Lower leg skin (tissue), 4 donors: ENCODE data around the gene NPTN. TPM values are rescaled to one million over a fixed set of nuclear protein-coding genes. Genes with fewer than 3 reads are reported as not detected.

Source experiments
- DNase-seq, 2 donors: peaks; one replicate each; pipeline ENCODE4 v3.0.0-alpha.2; 2019; ENCODE audit warnings: low spot score in 2 of 2
- H3K4me3 ChIP-seq: fragments of 200-600 bp; sonication (generic); 2 replicates; pipeline ENCODE4 v1.5.1; 2017; ENCODE audit warnings: mild to moderate bottlenecking, low read depth; ENCODE audit not compliant: poor library complexity, severe bottlenecking
- CTCF ChIP-seq, 3 donors: fragments of 450-650 bp; IDR thresholded peaks; one replicate each; pipeline ENCODE4 v1.5.1; 2016; ENCODE audit warnings: antibody characterized with exemption in 3 of 3, mild to moderate bottlenecking in 3 of 3, moderate library complexity in 2 of 3
- POLR2A ChIP-seq, 2 donors: fragments of 450-650 bp; IDR thresholded peaks; one replicate each; pipeline ENCODE4 v1.6.1; 2016 to 2017; ENCODE audit warnings: antibody characterized with exemption in 2 of 2, mild to moderate bottlenecking in 1 of 2, moderate library complexity in 1 of 2
- WGBS, 2 donors: methylation state at CpG; one replicate each; pipeline ENCODE4 v1.1.5; 2018; 5-methylcytosine and 5-hydroxymethylcytosine counted together
- intact Hi-C: fragments of 100-400 bp; cut with DNase I; formaldehyde crosslinking; loops from one replicate; pipeline ENCODE4 v1.15.0; 2023; ENCODE audit warnings: low total_unique reads
- total RNA-seq, 4 donors: library from RNA; depleted of rRNA; stranded (reverse); fragments of >200 nt; gene quantifications; one replicate each; pipeline ENCODE4 v1.1.0, GENCODE V29; 2016

The NPTN gene
- total RNA-seq, 4 donors from 2014 or later, result 124 to 181 (median 150) TPM

GRCh38 chr15:73608475-73608874 is 24.7 kb downstream of the NPTN start:
- WGBS, 2 donors, result 75 to 82% methylated on average over 1 of the region's 1 CpG
- no peak overlapping the region for H3K4me3 ChIP-seq
- intact Hi-C loops, result no loop called here
- DNase-seq, result no peak
- TF ChIP-seq CTCF (IDR thresholded peaks at IDR 0.05), result no peak
- TF ChIP-seq POLR2A (IDR thresholded peaks at IDR 0.05), result no peak

GRCh38 chr15:73607843-73608242 is 25.3 kb downstream of the NPTN start:
- 33 to 51% methylated on average over 1 of the region's 1 CpG for WGBS, 2 donors
- TF ChIP-seq POLR2A (IDR thresholded peaks at IDR 0.05) (no peak), CTCF (IDR thresholded peaks at IDR 0.05) (no peak)
- no peak for DNase-seq
- H3K4me3 ChIP-seq, result no peak overlapping the region
- intact Hi-C loops, result no loop called here

GRCh38 chr15:73607405-73607804 is 25.8 kb downstream of the NPTN start:
- H3K4me3 ChIP-seq, result no peak overlapping the region
- DNase-seq, result no peak
- intact Hi-C loops, result no loop called here
- 80 to 91% methylated on average over 2 of the region's 2 CpGs for WGBS, 2 donors
- TF ChIP-seq CTCF (IDR thresholded peaks at IDR 0.05) (no peak), POLR2A (IDR thresholded peaks at IDR 0.05) (no peak)

- DNase-seq, result no peak
- intact Hi-C loops, result no loop called here
- H3K4me3 ChIP-seq, result no peak overlapping the region
- no peak for TF ChIP-seq CTCF (IDR thresholded peaks at IDR 0.05)
- TF ChIP-seq POLR2A (IDR thresholded peaks at IDR 0.05), result no peak
- 91 to 95% methylated on average over 5 of the region's 5 CpGs for WGBS, 2 donors
Observed at GRCh38 chr15:73605759-73606436, 27.3 kb downstream of the NPTN start.

GRCh38 chr15:73604477-73604876 is 28.7 kb downstream of the NPTN start:
- 96 to 100% methylated on average over 1 of the region's 1 CpG for WGBS, 2 donors

More at GRCh38 chr15:73604477-73604876, 28.7 kb downstream of the NPTN start:
- DNase-seq, result no peak
- no peak overlapping the region for H3K4me3 ChIP-seq
- no peak for TF ChIP-seq POLR2A (IDR thresholded peaks at IDR 0.05)
- TF ChIP-seq CTCF (IDR thresholded peaks at IDR 0.05), result no peak
- intact Hi-C loops, result no loop called here
